Inflammatory macrophage treated with lipopolysaccharide for 4 hours (primary cell): Measurements from ENCODE around the gene EPHA2.

ENCODE experiments used
- DNase-seq: peaks from one replicate; pipeline ENCODE4 v3.0.0-alpha.2; 2020

EPHA2 gene

GRCh38 chr1:16133007-16133961 is 22.6 kb downstream of the EPHA2 start:
- no peak for DNase-seq

DNA sequence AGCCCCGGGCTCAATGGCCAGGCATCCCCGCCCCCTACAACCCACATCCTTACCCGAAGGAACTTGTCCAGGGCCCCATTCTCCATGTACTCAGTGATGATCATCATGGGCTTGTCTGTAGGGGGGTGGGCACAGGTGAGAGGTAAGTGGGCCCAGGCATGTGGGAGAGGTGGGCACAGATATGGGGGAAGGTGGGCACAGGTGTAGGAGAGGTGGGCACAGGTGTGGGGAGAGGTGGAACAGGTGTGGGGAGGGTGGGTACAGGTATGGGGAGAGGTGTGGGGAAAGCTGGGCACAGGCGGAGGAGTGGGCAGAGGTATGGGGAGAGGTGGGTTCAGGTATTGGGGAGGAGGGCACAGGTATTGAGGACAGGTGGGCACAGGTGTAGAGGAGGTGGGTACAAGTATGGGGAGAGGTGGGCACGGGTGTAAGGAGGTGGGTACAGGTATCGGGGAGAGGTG is 23.5 kb downstream of the EPHA2 start:
- no peak for DNase-seq

- no peak for DNase-seq
Measured at GRCh38 chr1:16131636-16132324, 24.1 kb downstream of the EPHA2 start.

DNA sequence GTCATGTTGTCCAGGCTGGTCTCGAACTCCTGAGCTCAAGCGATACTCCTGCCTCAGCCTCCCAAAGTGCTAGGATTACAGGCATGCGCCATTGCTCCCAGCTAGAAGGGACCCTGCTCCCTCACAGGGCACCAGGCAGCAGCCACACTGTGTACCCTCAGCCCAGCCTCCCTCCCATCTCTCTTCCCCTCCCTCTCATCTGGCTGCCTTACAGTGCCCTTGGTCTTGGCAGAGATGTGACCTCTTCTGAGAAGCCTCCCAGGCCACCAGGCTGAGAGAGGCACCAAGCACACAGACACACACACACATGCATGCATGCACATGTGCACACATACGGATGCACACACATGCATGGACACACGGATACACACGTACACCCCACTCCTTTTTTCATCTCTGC is 25.0 kb downstream of the EPHA2 start:
- no peak for DNase-seq

DNA sequence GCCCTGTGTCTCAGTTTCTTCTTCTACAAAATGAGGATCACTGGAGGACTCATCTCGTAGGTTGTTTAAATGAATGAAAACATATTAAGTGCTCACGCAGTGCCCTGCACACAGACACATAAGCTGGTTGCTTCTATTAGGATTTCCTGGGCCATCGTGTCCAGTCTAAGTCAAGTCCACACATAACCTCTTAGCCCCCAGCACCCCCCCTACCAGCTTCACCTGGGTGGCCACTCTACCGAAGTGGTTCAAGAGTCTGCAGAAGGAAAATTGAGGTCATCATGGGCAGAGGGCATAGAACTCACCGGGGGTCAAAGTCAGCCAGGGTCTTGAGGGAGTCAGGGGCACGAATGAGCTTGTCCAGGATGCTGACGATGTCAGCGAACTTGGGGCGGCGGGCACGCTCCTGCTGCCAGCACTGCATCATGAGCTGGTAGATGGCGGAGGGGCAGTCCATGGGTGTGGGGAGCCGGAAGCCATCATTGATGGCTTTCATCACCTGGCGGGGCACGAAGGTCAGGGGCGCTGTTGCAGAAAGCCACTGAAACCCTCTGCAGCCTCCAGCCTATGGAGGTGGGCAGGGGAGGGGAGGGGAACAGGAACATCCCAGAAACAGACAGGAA is 25.8 kb downstream of the EPHA2 start:
- no peak for DNase-seq

DNA sequence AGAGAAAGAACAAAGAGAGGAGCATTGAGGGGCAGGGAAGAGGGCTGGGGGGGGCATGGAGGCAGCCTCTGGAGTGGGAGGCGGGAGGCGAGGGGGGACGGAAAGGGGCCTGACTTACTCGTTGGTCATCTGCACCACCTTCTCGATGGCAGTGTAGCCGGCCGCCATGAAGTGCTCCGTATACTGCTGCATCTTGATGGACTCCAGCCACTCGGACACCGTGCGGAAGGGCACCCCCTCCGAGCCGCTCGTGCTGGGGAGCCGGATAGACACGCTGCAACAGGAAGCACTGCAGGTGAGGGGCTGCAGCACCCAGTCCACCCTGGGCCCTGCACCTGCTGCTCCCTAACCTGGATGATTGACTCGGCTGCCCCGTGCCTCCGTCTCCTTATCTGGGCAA is 26.6 kb downstream of the EPHA2 start:
- no peak for DNase-seq

DNA sequence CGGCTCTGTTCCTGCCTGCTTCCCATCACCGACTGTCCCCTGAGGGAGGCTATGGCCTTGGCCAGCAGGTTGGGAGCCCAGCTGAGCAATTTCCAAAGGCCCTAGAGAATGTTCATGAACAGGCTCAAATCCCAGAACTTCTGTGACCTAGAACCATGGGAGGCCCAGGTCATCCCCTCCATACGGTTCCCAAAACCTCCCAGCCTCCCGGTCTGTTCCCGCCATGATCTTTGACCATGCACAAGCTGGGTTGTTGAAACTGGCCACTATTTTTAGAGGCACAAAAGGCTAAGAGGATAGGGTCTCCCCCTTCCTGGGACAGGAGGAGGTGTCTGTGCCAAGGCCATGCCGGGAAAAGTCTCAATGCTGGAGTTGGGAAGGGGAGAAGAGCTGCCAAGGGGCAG is 27.5 kb downstream of the EPHA2 start:
- no peak for DNase-seq

- DNase-seq, result no peak
Measured at GRCh38 chr1:16127676-16128337, 28.1 kb downstream of the EPHA2 start.

GRCh38 chr1:16126743-16127515 is 28.9 kb downstream of the EPHA2 start:
- no peak for DNase-seq

DNA sequence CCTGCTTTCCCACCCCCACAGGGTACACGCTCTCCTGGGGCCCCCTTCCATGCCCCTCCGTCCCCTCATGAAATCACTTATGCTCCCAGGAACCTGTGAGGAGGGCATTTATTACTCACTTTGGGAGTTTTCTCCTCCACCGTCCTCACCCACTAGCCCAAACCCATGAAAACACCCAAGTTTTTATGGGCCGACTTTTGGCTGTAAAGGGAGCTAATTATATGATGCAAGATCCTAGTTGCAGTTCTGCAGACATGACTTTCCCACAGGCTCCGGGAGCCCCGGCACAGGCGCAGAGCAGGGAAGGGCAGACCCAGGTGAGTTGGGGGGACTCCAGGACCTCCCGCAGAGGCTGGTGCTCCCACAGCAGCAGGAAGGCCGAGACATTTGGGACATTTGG is 29.7 kb downstream of the EPHA2 start:
- DNase-seq, result no peak

- no peak for DNase-seq
Measured at GRCh38 chr1:16125483-16125882, 30.4 kb downstream of the EPHA2 start.

GRCh38 chr1:16125088-16125470 is 30.8 kb downstream of the EPHA2 start:
- no peak for DNase-seq

DNA sequence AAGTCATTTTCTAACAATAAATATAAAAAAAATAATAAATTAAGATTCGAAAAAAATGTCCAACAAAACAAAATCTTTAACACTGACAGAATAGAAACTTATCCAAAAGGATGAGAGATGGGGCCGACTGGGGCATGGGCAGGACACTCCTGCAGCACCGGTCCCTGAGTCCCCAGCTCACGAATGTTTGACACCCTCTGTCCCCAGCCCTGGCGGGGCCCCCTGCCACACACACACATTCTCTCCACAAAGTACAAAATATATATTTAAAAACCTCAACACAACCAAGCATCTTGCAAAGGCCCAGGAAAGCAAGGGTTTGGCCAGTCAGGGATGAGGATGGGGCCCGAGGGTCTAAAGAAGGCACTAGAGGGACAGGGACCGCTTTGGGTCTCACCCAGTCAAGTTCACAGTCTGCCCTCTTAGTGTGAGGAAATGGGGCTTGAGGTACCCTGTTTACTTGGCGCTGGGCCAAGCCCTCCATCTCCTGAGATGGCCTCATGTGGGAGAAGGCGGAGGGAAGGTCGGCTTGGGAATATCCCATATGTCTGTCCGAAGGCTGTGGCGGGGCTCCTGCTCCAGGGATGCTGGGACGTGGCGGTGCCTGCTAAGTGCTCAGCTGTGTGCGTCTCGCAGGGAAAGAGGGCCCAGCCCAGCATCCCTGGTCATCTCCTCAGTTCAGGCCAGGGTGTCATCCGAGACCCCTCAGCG is 31.3 kb downstream of the EPHA2 start:
- no peak for DNase-seq

- DNase-seq, result peak; percentile 90
Measured at GRCh38 chr1:16122916-16123315, 33.0 kb downstream of the EPHA2 start.

DNA sequence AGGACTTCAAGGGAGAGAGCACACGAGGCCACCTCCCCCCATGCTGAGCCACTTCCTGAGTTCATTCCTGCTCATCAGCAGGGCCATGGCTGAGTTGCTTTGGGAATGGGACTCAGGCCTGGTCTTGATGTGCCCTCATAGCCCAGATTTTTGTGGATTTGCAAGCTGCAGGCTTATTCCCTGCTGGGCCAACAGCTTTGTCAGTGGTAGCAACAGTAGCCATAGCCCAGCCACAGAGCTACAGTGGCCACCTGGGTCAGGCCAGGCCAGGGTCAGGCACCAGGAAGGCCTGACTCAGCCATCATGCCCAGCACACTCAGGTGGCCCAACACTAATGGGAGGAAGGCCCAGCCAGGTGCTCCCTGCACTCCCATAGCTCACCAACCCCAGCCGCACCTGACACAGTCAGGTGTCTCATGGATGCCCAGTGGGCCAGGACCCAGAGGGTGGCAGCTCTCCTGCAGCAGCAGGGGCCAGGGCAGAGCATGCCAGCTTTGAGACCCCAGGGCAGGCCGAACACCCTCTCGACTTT is 33.5 kb downstream of the EPHA2 start:
- DNase-seq, result no peak

- DNase-seq, result no peak
Measured at GRCh38 chr1:16120940-16121410, 34.9 kb downstream of the EPHA2 start.

GRCh38 chr1:16120407-16120806 is 35.5 kb downstream of the EPHA2 start:
- no peak for DNase-seq

- DNase-seq, result no peak
Measured at GRCh38 chr1:16119926-16120325, 35.9 kb downstream of the EPHA2 start.

GRCh38 chr1:16119504-16119903 is 36.4 kb downstream of the EPHA2 start:
- no peak for DNase-seq

DNA sequence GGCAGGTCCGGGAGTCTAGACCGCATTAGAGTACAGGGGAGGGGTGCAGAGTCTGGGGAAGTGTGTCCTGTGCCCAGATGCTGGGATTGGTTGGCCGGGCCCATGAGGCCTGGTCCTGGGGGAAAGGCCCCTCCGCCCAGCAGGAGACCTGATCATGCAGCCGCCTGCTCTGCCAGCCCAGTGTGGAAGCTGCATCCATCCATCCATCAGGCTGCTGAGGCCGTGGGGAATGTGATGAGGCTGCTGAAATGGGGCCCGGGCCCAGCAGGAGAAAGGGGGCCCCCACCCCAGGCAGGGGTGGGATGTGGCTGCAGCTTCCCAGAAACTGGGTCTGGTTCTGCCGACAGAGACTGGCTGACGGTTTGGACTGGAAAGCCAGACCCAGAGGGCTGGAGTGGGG is 37.2 kb downstream of the EPHA2 start:
- DNase-seq, result no peak

GRCh38 chr1:16117936-16118335 is 37.9 kb downstream of the EPHA2 start:
- DNase-seq, result no peak
